Effector CD4-positive, alpha-beta T cell (primary cell): ENCODE data around the gene SEPTIN8.

Experiments
- DNase-seq: peaks from one replicate; pipeline ENCODE4 v3.0.0-alpha.2; 2020

Gene SEPTIN8

GRCh38 chr5:132747616-132748440 is 29.2 kb downstream of the SEPTIN8 start:
- peak; percentile 27 for DNase-seq

GRCh38 chr5:132746954-132747615 is 30.0 kb downstream of the SEPTIN8 start, which contains the start of gene CCNI2:
Gene CCNI2, plus strand, starts transcription at chr5:132747426. Its CDS starts 70 bp downstream, at chr5:132747496.
- peak; percentile 57 for DNase-seq

- DNase-seq: no peak
Observed at GRCh38 chr5:132746592-132746953, 30.5 kb downstream of the SEPTIN8 start.

- no peak for DNase-seq
Observed at GRCh38 chr5:132744659-132745058, 32.4 kb downstream of the SEPTIN8 start.

GRCh38 chr5:132742626-132743025 is 34.4 kb downstream of the SEPTIN8 start:
- no peak for DNase-seq

- DNase-seq: no peak
Observed at GRCh38 chr5:132742158-132742557, 34.9 kb downstream of the SEPTIN8 start.

GRCh38 chr5:132739232-132739631 is 37.8 kb downstream of the SEPTIN8 start:
- DNase-seq: no peak

- DNase-seq: no peak
Observed at GRCh38 chr5:132737982-132738681, 38.9 kb downstream of the SEPTIN8 start.

- DNase-seq: peak; percentile 96
Observed at GRCh38 chr5:132736853-132737833, 39.9 kb downstream of the SEPTIN8 start, which contains the start of gene KIF3A. Gene KIF3A, minus strand, starts transcription at chr5:132737546. Its CDS starts 127 bp downstream, at chr5:132737419.

GRCh38 chr5:132734687-132735086 is 42.4 kb downstream of the SEPTIN8 start:
- DNase-seq: no peak

GRCh38 chr5:132733499-132734148 is 43.4 kb downstream of the SEPTIN8 start:
- no peak for DNase-seq

- DNase-seq: no peak
Observed at GRCh38 chr5:132729896-132730295, 47.1 kb downstream of the SEPTIN8 start.

- no peak for DNase-seq
Observed at GRCh38 chr5:132725745-132726144, 51.3 kb downstream of the SEPTIN8 start.

- DNase-seq: no peak
Observed at GRCh38 chr5:132718544-132719312, 58.3 kb downstream of the SEPTIN8 start.

- no peak for DNase-seq
Observed at GRCh38 chr5:132714456-132715307, 62.4 kb downstream of the SEPTIN8 start.

GRCh38 chr5:132708645-132709044 is 68.4 kb downstream of the SEPTIN8 start:
- DNase-seq: no peak

- no peak for DNase-seq
Observed at GRCh38 chr5:132704875-132705274, 72.2 kb downstream of the SEPTIN8 start.
